Astrocyte of the cerebellum (primary cell): ENCODE measurements around the gene SH3D21.

ENCODE experiments used
- DNase-seq: peaks from one replicate; pipeline ENCODE4 v3.0.0-alpha.2; 2011; ENCODE audit warnings: low read depth
- H3K4me3 ChIP-seq: 2 replicates; pipeline ENCODE4 v1.5.1; 2011; ENCODE audit warnings: mild to moderate bottlenecking, low read depth, low read length, moderate library complexity
- CTCF ChIP-seq: IDR thresholded peaks from 2 replicates; pipeline ENCODE4 v1.5.1; 2012; ENCODE audit warnings: low read length, low read depth, moderate library complexity, mild to moderate bottlenecking; ENCODE audit errors: missing control alignments
- in situ Hi-C: cut with HindIII; loops from 2 replicates; pipeline ENCODE4 v1.10.0; 2017; ENCODE audit warnings: low sequenced_read_pairs

SH3D21 gene

GRCh38 chr1:36284517-36284916 lies 21.7 kb upstream of the SH3D21 start:
- no peak overlapping the region for H3K4me3 ChIP-seq

GRCh38 chr1:36285443-36286101 lies 20.6 kb upstream of the SH3D21 start:
- in situ Hi-C loops, result no loop called here
- no peak overlapping the region for H3K4me3 ChIP-seq
- peak; percentile 65 for TF ChIP-seq CTCF
- DNase-seq, result peak; percentile 88

More at GRCh38 chr1:36284517-36284916, 21.7 kb upstream of the SH3D21 start:
- in situ Hi-C loops, result loop anchor here (5.0 kb wide), 1 partner anchor 57 kb away; no protein-coding TSS in a partner anchor
- TF ChIP-seq CTCF, result no peak
- no peak for DNase-seq

- TF ChIP-seq CTCF, result no peak
- in situ Hi-C loops, result no loop called here
- DNase-seq, result no peak
- no peak overlapping the region for H3K4me3 ChIP-seq
Observed at GRCh38 chr1:36286802-36287201, 19.4 kb upstream of the SH3D21 start.

GRCh38 chr1:36287595-36287994 lies 18.6 kb upstream of the SH3D21 start:
- in situ Hi-C loops, result no loop called here
- no peak overlapping the region for H3K4me3 ChIP-seq
- no peak for DNase-seq
- no peak for TF ChIP-seq CTCF

GRCh38 chr1:36295390-36295789 lies 10.8 kb upstream of the SH3D21 start:
- H3K4me3 ChIP-seq, result no peak overlapping the region
- TF ChIP-seq CTCF, result no peak
- DNase-seq, result no peak
- in situ Hi-C loops, result no loop called here

- no peak overlapping the region for H3K4me3 ChIP-seq
- in situ Hi-C loops, result no loop called here
- DNase-seq, result no peak
- TF ChIP-seq CTCF, result no peak
Observed at GRCh38 chr1:36297062-36297461, 9.1 kb upstream of the SH3D21 start.
